ENCODE results near the gene DUT.

The DUT gene

GRCh38 chr15:48330105-48330785, 984 bp upstream of the DUT start:
- DNase-seq = peak in 1 of 2 donors; percentile 39

DNA sequence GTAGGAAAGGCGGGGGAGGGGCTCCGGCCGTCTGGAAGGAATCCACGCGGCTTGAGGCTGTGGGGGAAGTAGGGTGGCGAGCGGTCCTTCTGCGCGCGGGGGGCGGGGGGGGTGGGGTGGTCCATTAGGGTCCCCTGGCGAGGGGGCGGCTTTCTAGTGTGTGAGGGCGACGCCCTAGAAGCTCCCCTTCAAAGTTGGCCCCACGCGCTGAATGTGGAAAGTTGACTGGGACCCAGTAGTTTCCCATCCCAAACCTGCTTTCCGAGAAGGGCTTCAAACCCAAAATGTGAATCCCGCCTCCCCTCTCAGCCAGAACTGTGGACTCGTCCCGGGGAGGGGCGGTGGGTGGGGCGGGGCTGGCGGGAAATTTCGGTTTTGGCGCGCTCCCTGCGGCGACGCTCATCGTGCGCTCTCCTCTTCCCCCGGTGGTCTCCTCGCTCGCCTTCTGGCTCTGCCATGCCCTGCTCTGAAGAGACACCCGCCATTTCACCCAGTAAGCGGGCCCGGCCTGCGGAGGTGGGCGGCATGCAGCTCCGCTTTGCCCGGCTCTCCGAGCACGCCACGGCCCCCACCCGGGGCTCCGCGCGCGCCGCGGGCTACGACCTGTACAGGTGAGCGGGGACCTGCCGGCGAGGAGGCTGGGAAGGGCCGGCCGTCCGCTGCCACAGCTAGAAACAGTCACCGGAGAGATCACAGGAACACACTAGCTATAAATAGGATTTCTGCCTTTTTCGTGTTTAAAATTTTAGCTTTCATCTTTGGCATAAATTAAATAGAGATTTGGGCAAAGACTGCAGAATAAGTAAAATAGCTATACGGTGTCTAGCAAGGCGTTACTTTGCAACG, 790 bp downstream of the DUT start:
- peak; percentile 60 to 78 for DNase-seq

DNA sequence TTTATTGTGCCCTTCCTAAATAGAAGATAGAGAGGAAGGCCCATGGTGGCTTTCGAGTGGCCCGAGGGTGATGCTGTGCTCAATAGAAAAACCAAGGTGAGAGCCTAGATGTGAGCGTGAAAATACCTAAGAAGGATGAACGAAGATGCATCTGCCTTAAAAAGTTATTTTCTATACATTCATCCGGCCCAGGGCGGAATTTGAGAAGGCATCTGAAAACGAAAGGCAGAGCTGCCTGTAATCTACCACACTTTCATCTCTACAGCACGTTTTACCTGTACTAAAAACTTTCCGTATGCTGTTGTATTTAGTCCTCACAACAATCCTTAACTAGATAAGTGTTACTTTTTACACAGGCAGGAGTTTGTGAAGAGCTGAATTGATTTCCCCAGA, 1.4 kb downstream of the DUT start:
- DNase-seq = no peak

- DNase-seq = no peak
Measured at GRCh38 chr15:48333540-48333939, 2.3 kb downstream of the DUT start.

DNA sequence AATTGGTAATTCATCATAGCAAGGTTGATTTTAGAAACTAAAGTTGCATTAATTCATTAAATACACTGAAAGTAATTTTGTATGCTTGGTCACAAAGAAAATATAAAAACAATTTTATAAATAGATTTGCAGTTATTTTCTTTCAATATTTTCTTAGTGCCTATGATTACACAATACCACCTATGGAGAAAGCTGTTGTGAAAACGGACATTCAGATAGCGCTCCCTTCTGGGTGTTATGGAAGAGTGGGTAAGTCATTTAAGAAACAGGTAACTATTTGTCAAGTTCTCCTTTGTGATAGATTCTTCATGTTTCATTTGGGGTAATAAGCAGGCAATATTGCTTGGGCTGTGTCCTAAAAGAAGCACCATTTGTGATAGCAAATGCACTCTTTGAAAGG, 3.0 kb downstream of the DUT start:
- no peak for DNase-seq

DNA sequence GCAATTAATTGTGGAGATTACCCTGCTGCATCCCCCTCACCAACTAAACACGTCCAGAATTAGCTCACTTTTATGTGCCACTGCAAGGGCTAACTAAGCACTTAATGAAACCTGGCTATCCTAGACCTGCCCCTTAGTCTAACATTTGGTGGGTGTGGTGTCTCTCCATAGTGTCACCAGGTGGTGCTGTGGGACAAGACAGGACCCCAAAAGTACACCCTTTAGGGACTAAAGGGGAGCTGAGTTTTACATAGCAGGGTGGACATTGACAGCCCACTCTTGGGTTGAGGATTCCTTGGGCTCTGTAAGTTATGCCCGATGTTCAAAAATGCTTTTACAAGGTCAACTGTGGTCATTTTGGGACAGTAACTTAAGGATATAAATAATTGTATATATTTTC, 5.7 kb downstream of the DUT start:
- DNase-seq = no peak

DNA sequence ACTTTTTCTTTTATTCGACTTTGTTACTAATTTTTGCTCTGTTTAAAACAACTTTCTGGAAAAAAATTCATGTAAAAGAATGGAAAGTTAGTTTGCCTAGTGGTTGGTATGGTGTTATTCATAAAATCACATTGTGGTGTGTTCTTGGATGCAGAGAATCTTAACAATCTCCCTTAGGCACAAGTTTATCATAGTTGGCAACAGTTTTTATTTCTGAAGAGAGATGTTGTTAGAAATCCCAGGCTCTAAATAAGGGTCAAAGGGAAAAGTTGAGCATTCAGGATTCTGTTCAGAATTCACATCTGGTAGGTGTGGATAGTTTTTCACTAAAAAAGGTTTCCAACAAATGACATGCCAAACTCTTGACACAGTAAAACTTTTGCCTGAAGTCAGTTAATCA, 6.4 kb downstream of the DUT start:
- DNase-seq = no peak

GRCh38 chr15:48340111-48340510, 8.9 kb downstream of the DUT start:
- no peak for DNase-seq

DNA sequence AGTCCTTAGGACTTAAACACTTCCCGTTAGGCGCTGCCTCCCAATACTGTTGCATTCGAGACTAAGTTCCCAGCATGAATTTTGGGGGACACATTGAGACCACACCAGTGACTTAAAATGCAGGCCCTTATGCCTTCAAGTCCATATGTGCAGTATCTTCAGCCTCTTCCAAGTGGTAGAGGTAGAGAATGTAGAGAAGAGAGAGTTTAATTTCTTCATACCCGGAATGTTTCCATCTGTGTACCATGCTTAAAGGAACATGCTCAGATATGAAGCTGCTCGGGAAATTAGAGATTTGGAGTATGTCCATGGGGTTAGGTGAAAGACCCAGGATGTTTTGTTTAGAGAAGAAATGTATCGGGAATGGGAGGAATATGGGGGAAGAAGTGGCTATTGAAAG, 12.6 kb downstream of the DUT start:
- DNase-seq = no peak

- no peak for DNase-seq
Measured at GRCh38 chr15:48345516-48345915, 14.3 kb downstream of the DUT start.

DNA sequence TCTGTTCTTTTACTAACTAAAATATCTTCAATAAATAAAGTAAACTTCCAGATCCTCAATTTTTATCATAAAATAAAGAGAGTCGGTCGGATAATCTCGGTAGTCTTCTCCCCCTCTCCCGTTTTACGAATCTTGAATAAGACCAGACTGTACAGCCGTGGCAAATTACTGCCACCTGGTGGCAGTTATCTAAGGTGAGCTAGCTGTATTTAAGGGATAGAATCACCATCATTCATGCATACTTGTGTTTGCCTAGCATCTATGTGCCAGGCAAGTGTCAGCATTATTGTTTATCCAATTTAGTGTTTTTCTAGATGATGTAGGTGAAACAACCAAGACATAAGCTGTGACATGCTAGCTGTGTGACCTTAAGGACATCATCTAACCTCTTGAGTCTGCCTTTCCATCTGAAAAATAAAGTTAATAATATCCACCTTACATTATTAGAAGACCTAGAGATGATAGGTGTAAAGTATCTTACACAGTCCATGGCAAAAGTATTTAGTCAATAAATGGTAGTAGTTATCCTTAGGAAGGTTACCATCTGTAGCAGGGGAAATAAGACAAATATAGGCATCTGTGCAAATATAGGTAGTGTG, 21.3 kb downstream of the DUT start:
- DNase-seq = peak; percentile 8 to 52

DNA sequence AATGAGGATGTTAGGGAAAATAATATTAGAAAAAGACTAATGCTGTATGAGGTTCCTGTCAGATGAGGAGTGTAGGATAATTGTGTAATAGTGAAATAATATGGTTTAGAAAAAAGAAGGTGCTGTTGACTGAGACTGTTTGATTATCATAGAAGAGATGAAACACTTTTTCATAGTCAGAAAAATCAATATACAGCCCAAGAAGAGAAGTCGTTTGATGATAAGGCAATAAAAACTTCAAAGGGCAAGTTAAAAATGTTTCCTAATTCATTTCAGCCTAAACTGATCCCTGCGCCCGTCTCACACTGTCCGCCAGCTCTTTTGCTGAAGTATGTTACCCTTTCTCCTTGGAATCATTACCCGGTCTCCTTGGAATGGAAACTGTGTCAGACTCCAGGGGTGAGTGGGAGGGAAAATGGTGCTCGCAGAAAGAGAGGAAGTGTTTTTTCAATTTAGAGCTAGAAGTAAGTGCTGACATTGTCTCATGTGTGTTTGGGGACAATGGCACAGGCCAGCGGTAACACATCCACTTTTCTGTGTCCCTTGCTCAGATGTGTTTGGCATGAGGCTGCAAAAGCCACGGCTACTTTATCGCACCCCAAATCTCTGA, 23.6 kb downstream of the DUT start:
- DNase-seq = no peak

GRCh38 chr15:48355377-48355776, 24.1 kb downstream of the DUT start:
- no peak for DNase-seq

DNA sequence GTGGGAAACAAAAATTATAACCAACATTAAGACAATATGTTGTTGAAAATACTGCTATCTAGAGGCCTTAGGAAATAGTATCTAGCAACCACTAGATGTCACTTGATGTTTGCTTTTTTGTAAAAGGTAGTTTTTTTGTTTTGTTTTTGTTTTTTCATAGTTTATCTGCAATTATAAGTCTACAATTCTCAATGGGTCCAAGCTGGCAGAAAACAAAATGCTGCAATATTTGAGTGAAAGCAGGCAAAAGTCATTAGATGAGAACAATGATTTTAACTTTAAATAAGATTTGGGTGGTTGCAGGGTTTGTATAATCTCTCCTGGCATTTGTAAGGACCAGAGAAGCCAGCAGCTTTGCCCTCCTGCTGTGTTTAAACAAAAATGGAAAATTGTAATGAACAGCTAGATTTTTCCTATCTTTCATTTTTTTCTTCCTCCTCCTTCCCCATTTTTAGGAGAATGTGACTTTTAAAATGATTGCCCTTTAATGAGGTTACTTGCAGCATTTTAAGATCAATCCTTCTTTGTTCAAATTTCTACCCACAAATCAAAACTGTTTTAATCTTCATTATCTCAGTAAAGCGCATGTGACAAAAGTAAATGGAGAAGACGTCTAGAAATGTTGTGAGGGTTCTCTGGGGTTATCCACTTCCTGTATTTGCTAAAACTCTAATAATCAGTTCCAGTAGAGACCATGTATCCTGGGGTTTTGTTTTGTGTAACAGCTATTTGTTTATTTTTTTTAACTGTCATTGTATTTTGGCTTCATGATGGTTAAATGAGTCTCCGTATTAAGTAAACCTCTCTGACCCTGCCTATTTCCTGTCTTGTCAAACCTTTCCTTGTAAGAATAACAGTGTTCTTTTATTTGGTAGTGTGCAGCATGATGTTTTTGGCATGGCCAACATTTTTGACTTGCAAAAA, 27.3 kb downstream of the DUT start:
- peak in 1 of 2 donors; percentile 71 for DNase-seq

GRCh38 chr15:48360841-48361240, 29.6 kb downstream of the DUT start:
- no peak for DNase-seq

DNA sequence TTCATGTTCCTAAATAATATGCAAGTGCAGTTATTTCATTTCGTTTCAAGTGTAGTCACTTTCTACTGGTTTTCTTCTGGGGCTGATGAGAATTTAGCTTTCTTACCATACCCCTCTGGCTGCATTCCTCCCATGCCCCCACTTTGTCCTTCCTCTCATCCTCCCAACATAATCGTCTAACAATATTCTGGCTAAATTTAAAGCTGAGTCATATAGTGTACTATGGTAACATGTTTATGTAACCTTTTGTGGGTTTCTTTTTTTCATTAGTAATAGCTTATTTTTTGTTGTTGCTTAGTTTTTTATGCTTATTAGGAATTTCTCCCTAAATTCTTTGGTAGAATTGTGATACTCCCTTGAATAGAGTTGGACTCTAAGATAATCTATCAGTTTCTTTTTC, 30.5 kb downstream of the DUT start:
- no peak for DNase-seq

DNA sequence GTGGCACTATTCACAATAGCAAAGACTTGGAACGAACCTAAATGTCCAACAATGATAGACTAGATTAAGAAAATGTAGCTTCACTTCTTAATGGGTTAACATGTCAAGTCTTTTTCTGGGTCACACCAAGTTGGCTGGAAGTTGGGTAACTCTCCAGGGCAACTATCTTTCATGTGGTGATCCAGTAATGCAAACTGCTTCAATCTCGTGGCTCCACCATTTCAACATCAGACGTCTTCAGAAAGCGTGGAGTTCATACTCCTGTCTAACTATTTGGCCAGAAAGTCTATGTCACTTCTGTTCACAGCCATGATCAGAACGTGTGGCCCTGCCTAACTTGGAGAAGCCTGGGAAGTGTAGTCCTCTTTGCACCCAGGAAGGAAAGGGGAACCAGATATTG, 32.2 kb downstream of the DUT start:
- no peak for DNase-seq

GRCh38 chr15:48365575-48365974, 34.3 kb downstream of the DUT start:
- no peak for DNase-seq

GRCh38 chr15:48366584-48367312, 35.5 kb downstream of the DUT start:
- DNase-seq = no peak

DNA sequence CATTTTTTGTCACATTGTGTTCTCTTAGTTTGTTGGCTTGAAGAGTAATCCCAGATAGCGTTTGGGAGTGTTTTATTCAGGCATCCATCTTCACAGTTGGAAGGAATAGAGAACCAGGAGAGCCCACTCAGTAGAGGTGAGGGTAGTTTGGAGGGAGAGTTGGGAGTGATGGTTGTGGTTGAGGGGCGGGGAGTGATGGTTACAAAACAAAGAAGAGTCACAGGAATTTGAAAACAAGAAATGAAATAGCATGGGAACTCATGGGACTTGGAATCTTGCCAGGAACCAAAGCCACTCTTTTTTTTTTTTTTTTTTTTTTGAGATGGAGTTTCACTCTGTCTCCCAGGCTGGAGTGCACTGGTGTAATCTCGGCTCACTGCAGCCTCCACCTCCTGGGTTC, 36.3 kb downstream of the DUT start:
- no peak for DNase-seq

GRCh38 chr15:48370460-48370859, 39.2 kb downstream of the DUT start:
- no peak for DNase-seq

- no peak for DNase-seq
Measured at GRCh38 chr15:48371550-48371949, 40.3 kb downstream of the DUT start.

Measured in hippocampal formation (tissue), 2 donors.